Dedifferentiated amniotic fluid mesenchymal stem cell (primary cell): Measurements from ENCODE around the gene GIT2.
"Not testable (repeated sequence)": the region's sequence is repeated elsewhere in the genome, so short reads cannot be mapped to it uniquely, and the experiment has no call there.

Source experiments
- DNase-seq: peaks from one replicate; pipeline ENCODE4 v3.0.0-alpha.2; 2016; ENCODE audit errors: extremely low spot score

Gene GIT2

GRCh38 chr12:109921982-109922381, 74.2 kb downstream of the GIT2 start:
- no peak for DNase-seq

DNA sequence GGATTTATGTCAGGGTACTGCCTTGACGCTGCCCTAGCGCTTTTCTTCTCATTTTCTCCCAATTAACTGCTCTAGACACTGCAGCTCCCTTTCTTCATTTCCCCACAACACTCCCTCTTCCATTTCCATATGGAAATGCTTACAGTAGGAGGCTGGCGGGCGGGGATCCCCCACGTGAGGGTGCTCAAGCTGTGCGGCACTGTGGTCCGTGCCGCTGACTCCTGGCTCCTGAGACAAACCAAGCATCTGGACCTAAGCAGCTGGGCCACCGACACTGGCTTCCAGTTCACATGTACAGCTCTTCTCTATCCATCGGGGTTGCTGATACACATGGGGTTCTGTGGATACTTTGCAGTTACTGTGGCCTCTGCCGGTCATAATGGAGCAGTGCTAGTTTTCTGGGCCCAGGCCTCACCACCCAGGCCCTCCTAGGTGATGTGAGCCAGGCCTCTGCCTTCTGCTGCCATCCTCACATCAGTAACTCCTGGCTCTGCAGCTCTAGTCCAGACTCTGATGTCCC, 75.8 kb downstream of the GIT2 start:
- no peak for DNase-seq

DNA sequence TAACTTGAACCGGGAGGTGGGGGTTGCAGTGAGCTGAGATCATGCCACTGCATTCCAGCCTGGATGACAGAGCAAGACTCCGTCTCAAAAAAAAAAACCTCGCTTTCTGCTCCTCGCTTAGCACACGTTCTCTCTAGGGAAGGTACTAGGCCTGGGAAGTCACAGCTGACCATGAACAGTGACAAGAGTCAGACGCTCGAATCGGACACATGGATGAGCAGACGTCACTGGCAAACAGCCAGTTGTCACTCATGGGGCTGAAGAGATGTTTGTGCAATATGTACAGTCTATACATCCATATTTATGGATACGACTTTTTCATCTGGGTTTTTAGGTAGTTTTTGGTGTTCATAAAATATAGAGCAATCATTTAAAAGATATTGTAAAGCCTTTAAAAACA, 76.7 kb downstream of the GIT2 start:
- DNase-seq, result no peak

GRCh38 chr12:109916045-109916444, 80.1 kb downstream of the GIT2 start:
- DNase-seq, result no peak

DNA sequence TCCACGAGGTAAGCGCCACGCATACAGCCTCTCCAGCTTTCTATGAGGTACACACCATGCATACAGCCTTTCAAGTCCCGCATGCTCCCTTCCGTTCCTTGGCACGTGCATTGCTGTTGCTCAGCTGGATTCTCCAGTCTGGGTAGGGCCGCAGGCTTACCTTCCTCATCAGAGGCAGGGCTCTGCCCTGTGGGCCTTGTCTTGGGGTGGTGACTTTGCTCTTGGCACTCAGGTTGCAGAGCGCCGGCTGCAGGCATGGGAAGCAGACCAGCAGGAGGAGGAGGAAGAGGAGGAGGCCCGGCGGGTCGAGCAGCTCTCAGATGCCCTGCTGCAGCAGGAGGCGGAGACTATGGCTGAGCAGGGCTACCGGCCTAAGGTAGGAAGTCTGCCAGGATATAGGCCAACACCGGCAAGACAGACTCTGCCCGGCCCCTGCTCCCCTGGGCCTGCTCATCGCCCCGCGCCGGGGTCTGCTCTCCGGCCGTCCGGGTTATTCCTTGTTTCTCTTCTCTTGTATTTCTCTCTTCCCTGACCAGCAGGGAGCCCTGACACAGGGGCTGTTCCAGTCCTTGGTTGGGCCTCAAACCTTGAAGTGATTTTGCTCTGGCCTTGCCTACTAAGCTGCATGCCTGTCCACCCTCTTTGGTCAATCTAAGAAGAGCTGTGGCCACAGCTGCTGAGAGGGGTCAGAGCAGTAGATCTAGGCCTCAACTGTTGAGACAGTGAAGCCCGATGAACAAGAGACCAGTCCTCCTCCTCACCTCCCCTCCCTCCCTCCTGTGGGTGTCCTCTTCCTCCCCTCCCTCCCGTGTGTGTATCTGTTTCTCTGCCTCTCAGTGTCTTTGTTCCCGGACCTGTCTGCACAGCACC, 80.8 kb downstream of the GIT2 start:
- DNase-seq, result no peak

GRCh38 chr12:109914461-109914860, 81.7 kb downstream of the GIT2 start:
- DNase-seq, result no peak

GRCh38 chr12:109912855-109913321, 83.3 kb downstream of the GIT2 start:
- DNase-seq, result no peak

DNA sequence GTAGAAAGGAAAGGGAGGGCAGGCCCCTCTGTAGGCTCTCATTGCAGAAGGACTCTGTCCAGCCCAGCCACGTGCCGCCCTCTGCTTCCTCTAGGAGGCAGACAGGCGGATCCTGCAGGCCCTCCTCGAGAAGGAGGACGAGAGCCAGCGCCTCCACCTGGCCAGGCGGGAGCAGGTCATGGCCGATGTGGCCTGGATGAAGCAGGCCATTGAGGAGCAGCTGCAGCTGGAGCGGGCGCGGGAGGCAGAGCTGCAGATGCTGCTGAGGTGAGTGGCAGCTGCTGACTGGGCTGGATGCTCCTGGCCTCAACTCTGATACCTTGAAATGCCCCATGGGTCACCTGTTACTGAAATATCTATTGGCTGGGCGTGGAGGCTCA, 85.2 kb downstream of the GIT2 start:
- no peak for DNase-seq

- DNase-seq, result no peak
Measured at GRCh38 chr12:109910254-109910968, 85.8 kb downstream of the GIT2 start.

DNA sequence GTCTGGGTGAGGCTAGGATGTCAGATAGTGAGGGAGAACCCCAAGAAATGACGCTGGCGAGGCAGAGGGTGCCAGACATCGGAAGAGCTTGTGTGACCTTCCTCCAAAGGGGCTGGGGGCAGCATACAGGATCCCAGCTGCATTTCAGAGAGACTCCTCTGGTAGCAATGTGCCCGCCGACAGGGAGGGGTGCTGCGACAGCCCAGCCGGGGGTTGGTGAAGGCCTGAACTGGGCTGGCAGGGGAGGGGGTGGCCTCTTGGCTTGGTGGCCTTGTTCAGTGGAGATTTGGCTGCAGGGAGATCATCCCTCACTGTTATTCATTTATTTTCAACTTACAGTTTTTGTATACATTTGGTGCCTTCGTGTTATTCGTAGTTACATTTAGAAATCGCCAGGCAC, 90.9 kb downstream of the GIT2 start:
- no peak for DNase-seq

DNA sequence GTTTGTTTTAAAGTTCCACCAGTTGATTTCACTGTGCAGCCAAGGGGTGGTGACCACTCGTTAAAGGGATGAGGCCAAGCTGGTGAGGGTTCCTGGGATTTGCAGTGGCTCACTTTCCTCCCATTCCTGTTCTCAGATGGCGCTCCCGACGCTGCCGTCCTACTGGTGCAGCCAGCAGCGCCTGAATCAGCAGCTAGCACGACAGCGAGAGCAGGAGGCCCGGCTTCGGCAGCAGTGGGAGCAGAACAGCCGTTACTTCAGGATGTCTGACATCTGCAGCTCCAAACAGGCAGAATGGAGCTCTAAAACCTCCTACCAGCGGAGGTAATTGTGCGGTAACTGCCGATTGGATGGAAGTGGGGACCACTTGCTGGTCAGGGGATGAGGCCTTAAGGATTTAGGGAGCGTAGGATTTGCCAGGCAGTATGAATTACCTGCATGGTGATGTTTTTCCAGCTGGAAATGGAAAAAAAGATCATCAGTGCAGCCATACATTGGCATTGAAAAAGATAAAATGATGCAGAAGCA, 93.2 kb downstream of the GIT2 start:
- no peak for DNase-seq

DNA sequence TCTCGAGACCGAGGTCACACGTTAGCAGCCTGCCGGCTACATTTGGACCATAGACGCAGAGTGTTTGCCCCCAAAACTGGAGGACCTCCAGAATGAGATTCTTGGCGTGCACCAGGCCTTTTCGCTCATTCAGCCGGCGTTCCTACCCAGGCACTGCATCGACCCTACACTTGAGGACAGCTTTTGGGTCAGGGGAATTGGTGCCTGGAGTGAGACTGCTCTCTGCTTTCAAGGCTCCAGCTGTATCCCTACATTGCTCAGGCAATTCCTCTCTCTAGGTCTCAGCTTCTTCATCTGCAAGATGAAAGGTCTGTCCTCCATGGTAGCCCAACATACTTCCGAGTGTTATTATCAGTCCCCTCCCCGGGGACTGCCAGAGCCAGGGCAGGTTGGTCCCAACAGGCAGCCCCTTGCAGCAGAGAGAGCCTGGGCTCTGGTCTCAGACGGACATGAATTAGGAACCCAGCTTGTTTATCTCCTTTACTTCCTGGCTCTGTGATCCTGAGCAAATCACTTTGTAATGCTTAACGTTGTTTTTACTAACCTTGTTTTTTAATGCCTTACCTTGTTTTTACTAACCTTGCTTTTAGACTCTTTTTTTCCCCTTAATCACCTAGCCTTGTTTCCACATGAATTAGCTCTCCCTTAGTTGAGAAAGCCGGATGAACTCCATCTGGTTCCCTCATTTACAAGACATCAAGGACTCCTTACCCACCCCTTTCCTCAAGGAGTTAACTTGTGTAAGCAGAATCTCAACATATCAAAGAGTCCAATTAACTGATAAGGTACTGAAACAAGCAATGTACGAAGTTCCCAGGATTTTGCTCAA, 95.2 kb downstream of the GIT2 start:
- no peak for DNase-seq

GRCh38 chr12:109899783-109900751, 96.1 kb downstream of the GIT2 start, which contains the start of gene TCHP:
TSS of gene TCHP (plus strand) at chr12:109900274. CDS start at chr12:109903027, 2,753 bp downstream.
- DNase-seq, result peak; percentile 82

DNA sequence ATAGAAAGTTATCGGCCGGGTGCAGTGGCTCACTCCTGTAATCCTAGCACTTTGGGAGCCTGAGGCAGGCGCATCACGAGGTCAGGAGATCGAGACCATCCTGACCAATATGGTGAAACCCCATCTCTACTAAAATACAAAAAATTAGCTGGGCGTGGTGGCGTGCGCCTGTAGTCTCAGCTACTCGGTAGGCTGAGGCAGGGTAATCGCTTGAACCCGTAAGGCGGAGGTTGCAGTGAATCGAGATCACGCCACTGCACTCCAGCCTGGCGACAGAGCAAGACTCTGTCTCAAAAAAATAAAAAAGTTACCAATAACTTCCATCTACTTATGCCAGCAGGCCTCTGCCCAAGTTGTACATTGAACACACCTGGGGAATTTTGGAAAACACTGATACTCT, 96.8 kb downstream of the GIT2 start:
- not testable (repeated sequence) for DNase-seq

DNA sequence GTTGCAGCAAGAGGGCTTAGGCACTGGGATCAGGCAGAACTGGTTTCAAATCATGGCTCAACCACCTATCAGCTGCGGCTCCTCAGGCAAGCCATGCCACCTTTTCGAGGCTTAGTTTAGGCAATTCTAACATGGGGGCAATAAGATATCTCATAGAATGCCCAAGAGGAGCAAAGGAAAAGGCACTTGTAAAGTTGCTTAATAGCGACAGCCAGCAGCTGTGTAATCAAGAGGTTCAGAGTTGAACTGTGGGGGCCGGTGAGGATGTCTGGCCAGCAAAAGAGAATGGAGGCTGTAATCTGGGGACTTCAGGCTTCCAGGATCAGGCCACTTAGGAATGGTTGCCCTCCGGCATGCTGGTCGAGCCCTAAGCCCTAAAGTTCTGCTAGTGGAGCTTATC, 99.1 kb downstream of the GIT2 start:
- no peak for DNase-seq

DNA sequence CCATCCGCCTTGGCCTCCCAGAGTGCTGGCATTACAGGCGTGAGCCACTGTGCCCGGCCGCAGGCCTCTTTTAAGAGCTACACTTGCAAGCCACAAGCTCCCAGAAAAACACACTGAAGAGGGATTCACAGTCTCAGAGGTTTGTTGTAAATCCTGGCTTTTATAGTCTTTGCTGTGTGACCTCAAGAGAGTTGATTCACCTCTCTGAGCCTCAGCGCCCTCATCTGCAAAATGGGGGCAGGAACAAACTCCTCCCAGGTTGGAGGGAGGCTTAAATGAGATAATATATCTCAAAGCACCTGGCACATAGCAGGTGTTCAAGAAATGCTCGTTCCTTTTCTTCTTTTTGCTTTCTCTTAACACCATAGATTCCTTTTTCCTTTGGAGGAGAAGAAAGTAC, 100.0 kb downstream of the GIT2 start:
- no peak for DNase-seq

- no peak for DNase-seq
Measured at GRCh38 chr12:109894939-109895338, 101.2 kb downstream of the GIT2 start.

- DNase-seq, result no peak
Measured at GRCh38 chr12:109893261-109893995, 102.7 kb downstream of the GIT2 start.

DNA sequence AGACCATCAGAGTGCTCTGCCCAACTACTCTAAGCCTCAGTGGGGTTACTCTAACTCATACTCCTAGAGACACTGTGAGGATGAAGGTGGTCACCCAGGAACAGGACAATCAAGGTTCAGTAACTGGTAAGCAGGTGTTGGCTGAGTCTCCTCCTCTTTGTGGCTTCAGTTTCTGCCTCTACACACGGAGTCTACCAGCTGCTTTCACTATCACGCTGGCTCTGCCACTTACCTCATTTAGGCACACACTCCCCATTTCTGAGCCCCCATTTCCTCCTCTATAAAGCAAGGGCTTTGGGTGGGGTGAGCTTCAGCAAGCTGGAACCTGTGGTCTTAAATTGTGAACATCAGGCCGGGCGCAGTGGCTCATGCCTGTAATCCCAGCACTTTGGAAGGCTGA, 103.4 kb downstream of the GIT2 start:
- no peak for DNase-seq
